ENCODE data around the gene TRIM63. TPM values are rescaled to one million over a fixed set of nuclear protein-coding genes. Genes with fewer than 3 reads are reported as not detected.
A peak's percentile ranks its signal among the peaks of the same experiment; 100 is the strongest.

Gene TRIM63
- total and polyA plus RNA-seq, 2 of the 13 experiments (the other 11 are each of a cell fraction or from before 2014, with no cell fraction given), result not detected

GRCh38 chr1:26029054-26029863 lies 38.2 kb downstream of the TRIM63 start:
- ChIA-PET CTCF (ENCODE audit: low intra/inter-chr PET ratio, low total read pairs) (no interaction called here), POLR2A (no interaction called here)
- peak overlapping the region in 1 of 3 experiments; percentile 48; a peak in 1 of 6 replicates for H3K4me3 ChIP-seq (replicated peaks in 1 of 3; ENCODE audit: insufficient read depth in 1 of 3, low read depth in 2 of 3, low read length in 3 of 3)
- WGBS (ENCODE audit: low lambda C conversion rate), result 12% methylated on average over 5 of the region's 15 CpGs
- no peak for DNase-seq (ENCODE audit: low spot score)
- H3K36me3 ChIP-seq (replicated peaks in 1 of 2; ENCODE audit: control insufficient read depth in 1 of 2, insufficient read depth in 2 of 2, low read length in 2 of 2), result no peaks in the 10 kb centered on the region
- no peaks in the 10 kb centered on the region for H4K20me1 ChIP-seq (ENCODE audit: insufficient read depth, low read length)
- no peaks in the 10 kb centered on the region for H3K79me2 ChIP-seq (ENCODE audit: insufficient read depth, low read length)
- intact Hi-C loops (cut with micrococcal nuclease; ENCODE audit: unreplicated experiment), result no loop called here
- no TSS peak for BruUV-seq (replicated peaks)
- peaks cover 63% of the 10 kb centered on the region for H3K4me1 ChIP-seq (ENCODE audit: insufficient read depth, low read length)
- H3K9ac ChIP-seq (ENCODE audit: insufficient read depth, low read depth, low read length), result no peak overlapping the region
- in situ Hi-C loops (cut with HindIII; ENCODE audit: extremely low pct_ligation_motif_present, low pct_unique_long_range_greater_than_20kb), result no loop called here
- no peaks in the 10 kb centered on the region for H3K9me3 ChIP-seq (ENCODE audit: low read length)
- ATAC-seq, result peak; percentile 15
- peak overlapping the region; percentile 73 for H3K4me2 ChIP-seq (ENCODE audit: low read depth, low read length)
- H3K27ac ChIP-seq (ENCODE audit: extremely low read length, insufficient read depth, low read length), result no peak overlapping the region
- H2AFZ ChIP-seq (ENCODE audit: low read length), result no peak overlapping the region
- FAIRE-seq, result no peak
- H3K27me3 ChIP-seq (ENCODE audit: control insufficient read depth in 1 of 2, insufficient read depth in 2 of 2, low read length in 2 of 2), result peaks cover 0 to 18% of the 10 kb centered on the region in 2 experiments; a peak in 4 of 5 replicates
- TF ChIP-seq GABPB1 (CRISPR knock-in tag; IDR thresholded peaks at IDR 0.05) (no peak), DNMT1 (CRISPR knock-in tag; IDR thresholded peaks at IDR 0.05) (no peak), ZNF576 (CRISPR knock-in tag; IDR thresholded peaks at IDR 0.05) (no peak), ZNF333 (CRISPR knock-in tag; IDR thresholded peaks at IDR 0.05; ENCODE audit: borderline replicate concordance) (no peak), NFE2 (CRISPR knock-in tag; IDR thresholded peaks at IDR 0.05) (no peak), MEIS1 (CRISPR knock-in tag; IDR thresholded peaks at IDR 0.05; ENCODE audit: borderline replicate concordance) (0 out of 2 replicates have a peak, but pooled peaks have one; percentile 25), ZNF749 (CRISPR knock-in tag; IDR thresholded peaks at IDR 0.05; ENCODE audit: borderline replicate concordance) (0 out of 2 replicates have a peak, but pooled peaks have one; percentile 11), ZNF781 (CRISPR knock-in tag; IDR thresholded peaks at IDR 0.05; ENCODE audit: borderline replicate concordance, not compliant biosample characterization) (no peak)
- TF ChIP-seq, protein P1, sequence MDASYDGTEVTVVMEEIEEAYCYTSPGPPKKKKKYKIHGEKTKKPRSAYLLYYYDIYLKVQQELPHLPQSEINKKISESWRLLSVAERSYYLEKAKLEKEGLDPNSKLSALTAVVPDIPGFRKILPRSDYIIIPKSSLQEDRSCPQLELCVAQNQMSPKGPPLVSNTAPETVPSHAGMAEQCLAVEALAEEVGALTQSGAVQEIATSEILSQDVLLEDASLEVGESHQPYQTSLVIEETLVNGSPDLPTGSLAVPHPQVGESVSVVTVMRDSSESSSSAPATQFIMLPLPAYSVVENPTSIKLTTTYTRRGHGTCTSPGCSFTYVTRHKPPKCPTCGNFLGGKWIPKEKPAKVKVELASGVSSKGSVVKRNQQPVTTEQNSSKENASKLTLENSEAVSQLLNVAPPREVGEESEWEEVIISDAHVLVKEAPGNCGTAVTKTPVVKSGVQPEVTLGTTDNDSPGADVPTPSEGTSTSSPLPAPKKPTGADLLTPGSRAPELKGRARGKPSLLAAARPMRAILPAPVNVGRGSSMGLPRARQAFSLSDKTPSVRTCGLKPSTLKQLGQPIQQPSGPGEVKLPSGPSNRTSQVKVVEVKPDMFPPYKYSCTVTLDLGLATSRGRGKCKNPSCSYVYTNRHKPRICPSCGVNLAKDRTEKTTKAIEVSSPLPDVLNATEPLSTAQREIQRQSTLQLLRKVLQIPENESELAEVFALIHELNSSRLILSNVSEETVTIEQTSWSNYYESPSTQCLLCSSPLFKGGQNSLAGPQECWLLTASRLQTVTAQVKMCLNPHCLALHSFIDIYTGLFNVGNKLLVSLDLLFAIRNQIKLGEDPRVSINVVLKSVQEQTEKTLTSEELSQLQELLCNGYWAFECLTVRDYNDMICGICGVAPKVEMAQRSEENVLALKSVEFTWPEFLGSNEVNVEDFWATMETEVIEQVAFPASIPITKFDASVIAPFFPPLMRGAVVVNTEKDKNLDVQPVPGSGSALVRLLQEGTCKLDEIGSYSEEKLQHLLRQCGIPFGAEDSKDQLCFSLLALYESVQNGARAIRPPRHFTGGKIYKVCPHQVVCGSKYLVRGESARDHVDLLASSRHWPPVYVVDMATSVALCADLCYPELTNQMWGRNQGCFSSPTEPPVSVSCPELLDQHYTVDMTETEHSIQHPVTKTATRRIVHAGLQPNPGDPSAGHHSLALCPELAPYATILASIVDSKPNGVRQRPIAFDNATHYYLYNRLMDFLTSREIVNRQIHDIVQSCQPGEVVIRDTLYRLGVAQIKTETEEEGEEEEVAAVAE (CRISPR knock-in tag; IDR thresholded peaks at IDR 0.05; ENCODE audit: borderline replicate concordance), result no peak
- TF ChIP-seq, protein P2, sequence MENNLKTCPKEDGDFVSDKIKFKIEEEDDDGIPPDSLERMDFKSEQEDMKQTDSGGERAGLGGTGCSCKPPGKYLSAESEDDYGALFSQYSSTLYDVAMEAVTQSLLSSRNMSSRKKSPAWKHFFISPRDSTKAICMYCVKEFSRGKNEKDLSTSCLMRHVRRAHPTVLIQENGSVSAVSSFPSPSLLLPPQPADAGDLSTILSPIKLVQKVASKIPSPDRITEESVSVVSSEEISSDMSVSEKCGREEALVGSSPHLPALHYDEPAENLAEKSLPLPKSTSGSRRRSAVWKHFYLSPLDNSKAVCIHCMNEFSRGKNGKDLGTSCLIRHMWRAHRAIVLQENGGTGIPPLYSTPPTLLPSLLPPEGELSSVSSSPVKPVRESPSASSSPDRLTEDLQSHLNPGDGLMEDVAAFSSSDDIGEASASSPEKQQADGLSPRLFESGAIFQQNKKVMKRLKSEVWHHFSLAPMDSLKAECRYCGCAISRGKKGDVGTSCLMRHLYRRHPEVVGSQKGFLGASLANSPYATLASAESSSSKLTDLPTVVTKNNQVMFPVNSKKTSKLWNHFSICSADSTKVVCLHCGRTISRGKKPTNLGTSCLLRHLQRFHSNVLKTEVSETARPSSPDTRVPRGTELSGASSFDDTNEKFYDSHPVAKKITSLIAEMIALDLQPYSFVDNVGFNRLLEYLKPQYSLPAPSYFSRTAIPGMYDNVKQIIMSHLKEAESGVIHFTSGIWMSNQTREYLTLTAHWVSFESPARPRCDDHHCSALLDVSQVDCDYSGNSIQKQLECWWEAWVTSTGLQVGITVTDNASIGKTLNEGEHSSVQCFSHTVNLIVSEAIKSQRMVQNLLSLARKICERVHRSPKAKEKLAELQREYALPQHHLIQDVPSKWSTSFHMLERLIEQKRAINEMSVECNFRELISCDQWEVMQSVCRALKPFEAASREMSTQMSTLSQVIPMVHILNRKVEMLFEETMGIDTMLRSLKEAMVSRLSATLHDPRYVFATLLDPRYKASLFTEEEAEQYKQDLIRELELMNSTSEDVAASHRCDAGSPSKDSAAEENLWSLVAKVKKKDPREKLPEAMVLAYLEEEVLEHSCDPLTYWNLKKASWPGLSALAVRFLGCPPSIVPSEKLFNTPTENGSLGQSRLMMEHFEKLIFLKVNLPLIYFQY (CRISPR knock-in tag; IDR thresholded peaks at IDR 0.05; ENCODE audit: borderline replicate concordance), result no peak
- TF ChIP-seq, protein P3, sequence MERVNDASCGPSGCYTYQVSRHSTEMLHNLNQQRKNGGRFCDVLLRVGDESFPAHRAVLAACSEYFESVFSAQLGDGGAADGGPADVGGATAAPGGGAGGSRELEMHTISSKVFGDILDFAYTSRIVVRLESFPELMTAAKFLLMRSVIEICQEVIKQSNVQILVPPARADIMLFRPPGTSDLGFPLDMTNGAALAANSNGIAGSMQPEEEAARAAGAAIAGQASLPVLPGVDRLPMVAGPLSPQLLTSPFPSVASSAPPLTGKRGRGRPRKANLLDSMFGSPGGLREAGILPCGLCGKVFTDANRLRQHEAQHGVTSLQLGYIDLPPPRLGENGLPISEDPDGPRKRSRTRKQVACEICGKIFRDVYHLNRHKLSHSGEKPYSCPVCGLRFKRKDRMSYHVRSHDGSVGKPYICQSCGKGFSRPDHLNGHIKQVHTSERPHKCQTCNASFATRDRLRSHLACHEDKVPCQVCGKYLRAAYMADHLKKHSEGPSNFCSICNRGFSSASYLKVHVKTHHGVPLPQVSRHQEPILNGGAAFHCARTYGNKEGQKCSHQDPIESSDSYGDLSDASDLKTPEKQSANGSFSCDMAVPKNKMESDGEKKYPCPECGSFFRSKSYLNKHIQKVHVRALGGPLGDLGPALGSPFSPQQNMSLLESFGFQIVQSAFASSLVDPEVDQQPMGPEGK (CRISPR knock-in tag; IDR thresholded peaks at IDR 0.05), result peak; percentile 76
